Renal cortical epithelial cell (primary cell): ENCODE results near the gene BABAM2. TPM values are rescaled to one million over a fixed set of nuclear protein-coding genes. Genes with fewer than 3 reads are reported as not detected.
"Not testable (repeated sequence)": the region's sequence is repeated elsewhere in the genome, so short reads cannot be mapped to it uniquely, and the experiment has no call there.

Experiments
- DNase-seq: peaks from one replicate; pipeline ENCODE4 v3.0.0-alpha.2; 2011; ENCODE audit warnings: low read depth
- total RNA-seq: library from RNA; depleted of rRNA; stranded (reverse); fragments of >200 nt; gene quantifications from 2 replicates; pipeline ENCODE4 v1.2.3, GENCODE V29; 2014

Gene BABAM2
- total RNA-seq, 1 donor from 2014 or later: 57.3 TPM

- DNase-seq: peak; percentile 34
Measured at GRCh38 chr2:28239207-28239606, 348.7 kb downstream of the BABAM2 start.

DNA sequence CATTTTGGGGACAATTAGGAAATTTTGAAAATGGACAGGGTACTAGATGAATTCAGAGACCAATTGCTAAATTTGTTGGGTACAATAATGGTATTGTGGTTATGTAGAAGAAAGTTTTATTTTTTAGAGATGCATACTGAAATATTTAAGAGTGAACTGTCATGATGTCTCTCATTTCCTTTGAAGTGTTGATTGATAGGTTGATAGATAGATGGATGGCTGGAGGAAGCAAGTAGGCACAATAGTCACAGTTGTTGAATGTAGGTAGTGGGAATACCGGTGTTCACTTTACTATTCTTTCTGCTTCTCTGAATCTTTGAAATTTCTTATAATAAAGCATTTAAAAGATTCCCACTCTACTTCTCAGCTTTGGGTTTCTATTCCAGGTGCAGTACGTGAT, 350.4 kb downstream of the BABAM2 start:
- DNase-seq: no peak

DNA sequence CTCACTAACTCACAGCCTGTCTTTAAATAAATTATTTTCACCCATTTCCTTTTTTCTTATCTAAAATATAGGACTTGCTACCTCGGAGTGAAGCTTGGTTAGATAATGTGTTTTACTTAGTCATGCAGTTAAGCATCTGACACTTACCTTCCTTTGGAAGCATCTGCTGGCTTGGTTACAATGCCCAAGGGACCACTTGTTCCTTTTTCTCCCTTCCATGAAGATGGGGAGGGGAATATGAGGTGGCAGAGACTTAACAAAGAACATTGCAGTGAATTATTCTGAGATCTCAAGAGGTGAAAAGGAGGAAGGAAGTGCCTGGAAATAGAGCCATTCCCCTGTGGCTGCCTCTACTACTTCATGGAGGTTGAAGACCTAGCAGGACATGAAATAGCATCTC, 356.8 kb downstream of the BABAM2 start:
- no peak for DNase-seq

- DNase-seq: no peak
Measured at GRCh38 chr2:28247734-28248133, 357.2 kb downstream of the BABAM2 start.

DNA sequence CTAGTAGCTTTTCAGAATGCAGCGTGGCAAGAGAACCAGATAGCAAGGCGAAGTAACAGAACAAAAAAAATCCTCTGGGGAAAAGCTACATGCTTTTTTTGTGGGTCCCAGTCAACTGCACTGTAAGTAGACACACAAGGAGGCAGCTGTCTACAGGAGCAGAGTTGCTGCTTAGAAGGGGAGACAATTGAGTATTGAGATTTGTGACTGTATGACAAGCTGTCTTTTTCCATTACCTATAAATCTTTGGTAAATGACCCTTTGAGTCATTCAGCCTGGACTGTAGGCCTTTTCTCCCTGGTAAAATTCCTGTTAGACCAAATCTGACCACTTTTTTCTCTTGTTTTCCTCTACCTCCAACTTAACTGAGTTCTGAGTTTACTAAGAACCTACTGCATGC, 358.0 kb downstream of the BABAM2 start:
- DNase-seq: peak; percentile 45

- DNase-seq: peak; percentile 86
Measured at GRCh38 chr2:28250006-28250405, 359.5 kb downstream of the BABAM2 start.

GRCh38 chr2:28251337-28251736, 360.8 kb downstream of the BABAM2 start:
- DNase-seq: no peak

- DNase-seq: no peak
Measured at GRCh38 chr2:28252311-28252710, 361.8 kb downstream of the BABAM2 start.

- no peak for DNase-seq
Measured at GRCh38 chr2:28253543-28253942, 363.0 kb downstream of the BABAM2 start.

GRCh38 chr2:28255231-28255630, 364.7 kb downstream of the BABAM2 start:
- DNase-seq: not testable (repeated sequence)

DNA sequence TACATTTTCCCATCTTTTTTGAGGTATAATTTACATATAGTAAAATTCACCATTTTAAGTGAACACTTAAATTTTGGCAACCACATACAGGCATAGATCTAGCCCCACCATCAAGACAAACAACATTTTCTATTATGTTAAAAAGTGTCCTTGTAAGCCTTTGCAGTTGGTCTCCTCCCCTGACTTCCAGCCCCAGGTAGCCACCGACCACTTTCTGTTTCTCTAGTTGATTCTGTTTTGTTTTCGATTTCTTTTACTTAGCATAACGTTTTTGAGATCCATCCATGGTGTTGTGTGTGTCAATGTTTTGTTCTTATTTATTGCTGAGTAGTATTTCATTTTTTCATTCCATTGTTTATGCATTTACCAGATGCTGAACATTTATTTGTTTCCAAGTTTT, 366.7 kb downstream of the BABAM2 start:
- DNase-seq: no peak

GRCh38 chr2:28259226-28259625, 368.7 kb downstream of the BABAM2 start:
- not testable (repeated sequence) for DNase-seq

- no peak for DNase-seq
Measured at GRCh38 chr2:28263690-28264089, 373.2 kb downstream of the BABAM2 start.

DNA sequence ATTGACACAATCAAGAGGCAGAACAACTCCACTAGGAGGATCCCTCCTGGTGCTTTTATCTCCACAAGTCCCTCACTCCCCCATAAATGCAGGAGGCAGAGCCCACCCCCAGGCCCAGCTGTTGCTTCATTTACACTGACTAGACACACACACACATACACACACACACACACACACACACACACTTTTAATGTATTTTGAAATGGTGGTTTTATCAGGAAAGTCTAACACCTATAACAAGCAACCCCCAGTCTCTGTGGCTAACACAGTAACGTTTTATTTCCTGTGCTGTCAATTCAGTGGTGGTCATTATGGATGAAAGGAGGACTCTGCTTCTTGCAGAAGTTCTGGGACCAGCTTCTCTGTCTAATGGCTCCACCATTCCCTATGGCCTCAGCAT, 376.8 kb downstream of the BABAM2 start:
- DNase-seq: no peak

- peak; percentile 42 for DNase-seq
Measured at GRCh38 chr2:28268386-28268785, 377.9 kb downstream of the BABAM2 start.

- DNase-seq: peak; percentile 77
Measured at GRCh38 chr2:28269019-28269784, 378.7 kb downstream of the BABAM2 start.

- no peak for DNase-seq
Measured at GRCh38 chr2:28270456-28271152, 380.1 kb downstream of the BABAM2 start.

DNA sequence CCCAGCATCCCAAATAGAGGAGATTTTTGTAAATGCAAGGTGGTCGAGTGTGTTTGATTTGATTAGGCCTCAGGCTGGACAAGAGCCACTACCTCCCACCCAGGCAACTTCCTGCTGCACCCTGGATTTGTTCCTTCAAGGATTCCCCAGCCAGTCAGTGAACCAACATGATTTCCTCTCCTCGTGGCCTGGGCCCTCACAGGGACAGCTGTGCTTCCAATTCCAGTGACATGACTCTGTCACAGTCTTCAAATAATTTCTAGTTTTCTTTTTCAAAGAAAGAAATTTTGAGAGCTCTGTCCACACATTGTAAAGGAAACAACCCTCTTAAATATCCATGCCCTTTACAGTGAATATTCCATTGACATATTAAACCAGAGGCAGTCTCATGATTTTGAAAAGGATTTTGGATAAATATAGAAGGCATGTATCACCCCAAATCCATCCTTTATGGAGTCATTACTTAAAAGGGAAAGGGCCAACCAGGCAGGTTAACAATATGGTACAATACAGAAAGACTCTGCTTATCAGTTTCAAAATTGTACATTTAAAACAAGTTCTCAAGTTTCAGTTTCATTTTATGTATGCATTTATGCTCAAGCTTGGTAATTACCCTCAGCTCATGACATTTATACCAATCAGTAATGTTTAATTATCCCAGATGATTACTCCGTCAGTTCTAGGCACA, 380.8 kb downstream of the BABAM2 start:
- no peak for DNase-seq

GRCh38 chr2:28271919-28272250, 381.4 kb downstream of the BABAM2 start:
- no peak for DNase-seq

DNA sequence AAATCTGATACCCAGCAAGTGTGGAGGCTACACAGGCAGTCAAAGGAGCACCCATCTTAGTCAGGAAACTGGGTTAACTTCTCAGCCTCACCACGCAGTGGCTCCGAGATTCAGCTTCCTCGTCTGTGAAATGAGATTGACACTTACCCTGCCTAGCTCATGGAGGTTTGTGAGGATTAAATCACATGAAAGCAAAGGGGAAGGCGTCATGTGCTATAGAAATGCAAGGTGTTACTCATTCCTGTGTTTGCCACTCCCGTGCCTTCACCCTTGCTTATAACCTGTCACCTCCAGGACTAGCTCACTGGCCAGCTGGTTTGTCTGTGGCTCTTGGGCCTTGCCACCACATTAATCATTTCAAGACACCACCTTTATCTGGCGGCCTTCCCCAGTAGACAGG, 383.2 kb downstream of the BABAM2 start:
- peak; percentile 40 for DNase-seq

- peak; percentile 99 for DNase-seq
Measured at GRCh38 chr2:28274911-28275685, 384.6 kb downstream of the BABAM2 start.

- DNase-seq: peak; percentile 100
Measured at GRCh38 chr2:28276076-28276618, 385.6 kb downstream of the BABAM2 start.
